Neural progenitor cell (in vitro differentiated cells): Measurements from ENCODE around the gene PIP4K2A.

Experiments
- EZH2 ChIP-seq: fragments of 200-600 bp; sonication (generic); IDR thresholded peaks from 2 replicates; pipeline ENCODE4 v1.6.1; 2017; ENCODE audit warnings: antibody characterized with exemption, mild to moderate bottlenecking, moderate library complexity
- EZH2phosphoT487 ChIP-seq: fragments of 200-600 bp; sonication (generic); IDR thresholded peaks from 2 replicates; pipeline ENCODE4 v1.6.1; 2017; ENCODE audit warnings: antibody characterized with exemption
- TF ChIP-seq, protein P1 (sequence below): fragments of 200-600 bp; sonication (generic); IDR thresholded peaks from 2 replicates; pipeline ENCODE4 v1.5.1; 2017; ENCODE audit warnings: antibody characterized with exemption, mild to moderate bottlenecking

DNA sequence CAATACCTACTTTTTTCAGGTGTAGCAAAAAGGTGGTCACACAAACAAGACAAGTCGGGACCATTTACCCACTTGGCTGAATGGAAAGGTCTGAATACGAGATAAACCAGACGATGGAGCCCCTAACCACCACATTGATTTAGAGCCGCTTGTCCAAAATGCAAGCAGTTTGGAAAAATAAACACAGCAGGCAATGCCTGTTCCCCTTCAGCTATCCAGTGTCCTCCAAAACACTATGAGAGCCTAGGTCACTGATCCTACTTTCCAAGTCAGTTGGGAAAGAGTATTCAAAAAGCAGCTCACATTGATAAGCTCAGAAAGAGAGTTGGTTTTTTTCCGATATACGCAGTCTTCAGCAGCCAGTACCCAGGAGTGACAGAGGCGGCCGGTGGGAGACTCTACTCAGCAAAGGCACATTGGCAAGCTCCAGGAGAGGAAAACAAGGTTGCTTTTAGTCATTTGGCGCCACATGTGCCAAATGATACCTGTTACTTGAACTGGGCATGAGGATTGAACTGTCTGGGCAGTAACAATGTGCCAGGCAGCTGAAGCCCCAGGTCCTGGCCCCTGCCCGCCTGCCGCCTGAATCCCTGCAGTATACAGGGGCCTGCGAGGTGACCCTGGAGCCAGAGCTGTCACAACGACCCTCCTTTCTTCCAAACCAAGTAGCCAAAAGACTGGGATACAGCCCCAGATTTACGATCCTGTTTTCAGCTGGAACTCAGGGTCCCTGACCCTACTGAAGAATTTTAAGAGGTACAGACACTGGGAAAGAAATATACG, 109.8 kb downstream of the PIP4K2A start:
- TF ChIP-seq, protein P1, sequence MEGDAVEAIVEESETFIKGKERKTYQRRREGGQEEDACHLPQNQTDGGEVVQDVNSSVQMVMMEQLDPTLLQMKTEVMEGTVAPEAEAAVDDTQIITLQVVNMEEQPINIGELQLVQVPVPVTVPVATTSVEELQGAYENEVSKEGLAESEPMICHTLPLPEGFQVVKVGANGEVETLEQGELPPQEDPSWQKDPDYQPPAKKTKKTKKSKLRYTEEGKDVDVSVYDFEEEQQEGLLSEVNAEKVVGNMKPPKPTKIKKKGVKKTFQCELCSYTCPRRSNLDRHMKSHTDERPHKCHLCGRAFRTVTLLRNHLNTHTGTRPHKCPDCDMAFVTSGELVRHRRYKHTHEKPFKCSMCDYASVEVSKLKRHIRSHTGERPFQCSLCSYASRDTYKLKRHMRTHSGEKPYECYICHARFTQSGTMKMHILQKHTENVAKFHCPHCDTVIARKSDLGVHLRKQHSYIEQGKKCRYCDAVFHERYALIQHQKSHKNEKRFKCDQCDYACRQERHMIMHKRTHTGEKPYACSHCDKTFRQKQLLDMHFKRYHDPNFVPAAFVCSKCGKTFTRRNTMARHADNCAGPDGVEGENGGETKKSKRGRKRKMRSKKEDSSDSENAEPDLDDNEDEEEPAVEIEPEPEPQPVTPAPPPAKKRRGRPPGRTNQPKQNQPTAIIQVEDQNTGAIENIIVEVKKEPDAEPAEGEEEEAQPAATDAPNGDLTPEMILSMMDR = no peak
- TF ChIP-seq EZH2 (no peak), EZH2phosphoT487 (no peak)
